Hepatocyte (in vitro differentiated cells): ENCODE results near the gene PIP5K1C.

Source experiments
- CTCF ChIP-seq: fragments of 200-600 bp; sonication (generic); IDR thresholded peaks from 2 replicates; pipeline ENCODE4 v1.5.1; 2016; ENCODE audit warnings: antibody characterized with exemption, mild to moderate bottlenecking; ENCODE audit not compliant: poor library complexity
- EZH2 ChIP-seq: fragments of 200-600 bp; sonication (generic); IDR thresholded peaks from 2 replicates; pipeline ENCODE4 v1.6.1; 2016; ENCODE audit warnings: antibody characterized with exemption, mild to moderate bottlenecking, borderline replicate concordance
- EZH2phosphoT487 ChIP-seq: fragments of 200-600 bp; sonication (generic); IDR thresholded peaks from one replicate; pipeline ENCODE4 v1.6.1; 2018; ENCODE audit warnings: antibody characterized with exemption, mild to moderate bottlenecking, low read depth, moderate library complexity; ENCODE audit not compliant: unreplicated experiment, severe bottlenecking

DNA sequence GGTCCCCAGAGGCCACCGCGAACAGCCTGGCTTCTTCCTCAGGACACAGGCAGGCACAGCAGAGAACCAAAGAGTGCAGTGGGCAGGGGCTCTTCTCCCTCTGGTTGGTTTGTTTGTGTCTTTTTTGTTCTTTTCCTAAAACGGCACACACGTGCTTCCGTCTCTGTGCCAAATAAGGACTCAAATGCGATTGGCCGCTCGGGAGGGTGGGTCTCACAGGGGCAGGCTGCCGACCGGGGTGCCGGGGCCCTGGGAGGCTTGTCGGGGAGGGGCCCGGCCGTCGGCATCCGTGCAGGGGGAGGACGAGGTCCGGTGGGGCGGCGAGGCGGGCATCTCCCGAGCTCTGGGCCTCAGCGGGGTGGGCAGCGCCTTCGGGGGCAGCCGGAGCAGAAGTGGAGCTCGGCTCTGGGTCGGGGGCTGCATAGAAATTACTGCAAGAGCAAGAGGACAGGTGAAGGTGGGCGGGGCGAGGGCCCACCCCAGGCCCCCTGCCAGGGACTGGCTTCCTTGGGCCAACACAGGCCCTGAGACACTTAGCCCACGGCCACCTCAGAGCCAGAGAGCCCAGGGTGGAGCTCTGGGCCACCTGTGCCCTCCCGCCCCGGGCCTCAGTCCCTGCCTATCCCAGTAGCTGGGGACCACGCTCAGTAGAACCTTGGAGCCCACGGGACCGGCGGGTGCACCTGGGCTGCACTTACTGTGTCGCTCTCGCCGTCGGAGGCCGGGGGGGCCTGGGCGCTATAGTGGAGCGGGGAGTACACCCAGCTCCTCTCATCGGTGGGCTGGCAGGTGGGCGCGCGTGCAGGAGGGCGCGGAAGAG lies 67.3 kb downstream of the PIP5K1C start:
- TF ChIP-seq CTCF (no peak), EZH2 (no peak), EZH2phosphoT487 (no peak)
